Measurements from ENCODE around the gene RASA3.

Gene RASA3

GRCh38 chr13:114088863-114089262 is 43.6 kb downstream of the RASA3 start:
- DNase-seq = no peak
- Histone ChIP-seq H3K27ac (ENCODE audit: insufficient read depth in 1 of 2, low read depth in 1 of 2, low read length in 2 of 2, poor library complexity in 1 of 2, severe bottlenecking in 2 of 2) (no peak overlapping the region), H3K4me1 (ENCODE audit: control extremely low read depth in 1 of 4, control insufficient read depth in 4 of 4, insufficient read depth in 4 of 4, low read length in 3 of 4) (peaks cover 0 to 3% (median 1%) of the 10 kb centered on the region in 4 experiments), H3K9me3 (ENCODE audit: control extremely low read depth in 1 of 5, control insufficient read depth in 4 of 5, insufficient read depth in 2 of 5, low read depth in 1 of 5, low read length in 4 of 5) (peaks cover 4 to 27% (median 18%) of the 10 kb centered on the region in 5 experiments), H3K27me3 (replicated peaks in 2 of 5; ENCODE audit: control insufficient read depth in 4 of 5, insufficient read depth in 5 of 5, low read length in 4 of 5) (no peaks in the 10 kb centered on the region), H3K4me3 (ENCODE audit: control insufficient read depth in 1 of 7, extremely low read depth in 1 of 7, insufficient read depth in 4 of 7, low read depth in 2 of 7, low read length in 6 of 7) (no peak overlapping the region), H3K36me3 (ENCODE audit: control insufficient read depth in 4 of 4, insufficient read depth in 4 of 4, low read length in 3 of 4) (peaks cover 0 to 3% (median 1%) of the 10 kb centered on the region in 4 experiments)
- ChIA-PET CTCF (no interaction called here), POLR2A (no interaction called here)
- 93% methylated on average over 4 of the region's 7 CpGs for WGBS (ENCODE audit: insufficient coverage)

- H3K27ac ChIP-seq (ENCODE audit: insufficient read depth in 1 of 2, low read depth in 1 of 2, low read length in 2 of 2, poor library complexity in 1 of 2, severe bottlenecking in 2 of 2) = no peak overlapping the region
- H3K36me3 ChIP-seq (ENCODE audit: control insufficient read depth in 4 of 4, insufficient read depth in 4 of 4, low read length in 3 of 4) = peaks cover 0 to 3% (median 1%) of the 10 kb centered on the region in 4 experiments
- H3K4me1 ChIP-seq (ENCODE audit: control extremely low read depth in 1 of 4, control insufficient read depth in 4 of 4, insufficient read depth in 4 of 4, low read length in 3 of 4) = peaks cover 0 to 3% (median 1%) of the 10 kb centered on the region in 4 experiments
- no peak overlapping the region for H3K4me3 ChIP-seq (ENCODE audit: control insufficient read depth in 1 of 7, extremely low read depth in 1 of 7, insufficient read depth in 4 of 7, low read depth in 2 of 7, low read length in 6 of 7)
- no peak for DNase-seq
- POLR2A ChIA-PET = no interaction called here
- H3K9me3 ChIP-seq (ENCODE audit: control extremely low read depth in 1 of 5, control insufficient read depth in 4 of 5, insufficient read depth in 2 of 5, low read depth in 1 of 5, low read length in 4 of 5) = peaks cover 4 to 24% (median 17%) of the 10 kb centered on the region in 5 experiments
- 100% methylated on average over 5 of the region's 6 CpGs for WGBS (ENCODE audit: insufficient coverage)
- H3K27me3 ChIP-seq (replicated peaks in 2 of 5; ENCODE audit: control insufficient read depth in 4 of 5, insufficient read depth in 5 of 5, low read length in 4 of 5) = no peaks in the 10 kb centered on the region
- CTCF ChIA-PET = no interaction called here
Observed at GRCh38 chr13:114088234-114088633, 44.2 kb downstream of the RASA3 start.

- 91% methylated on average over 13 of the region's 18 CpGs for WGBS (ENCODE audit: insufficient coverage)
- DNase-seq = no peak
- Histone ChIP-seq H3K27me3 (replicated peaks in 2 of 5; ENCODE audit: control insufficient read depth in 4 of 5, insufficient read depth in 5 of 5, low read length in 4 of 5) (no peaks in the 10 kb centered on the region), H3K27ac (ENCODE audit: insufficient read depth in 1 of 2, low read depth in 1 of 2, low read length in 2 of 2, poor library complexity in 1 of 2, severe bottlenecking in 2 of 2) (no peak overlapping the region), H3K9me3 (ENCODE audit: control extremely low read depth in 1 of 5, control insufficient read depth in 4 of 5, insufficient read depth in 2 of 5, low read depth in 1 of 5, low read length in 4 of 5) (peaks cover 4 to 16% (median 12%) of the 10 kb centered on the region in 5 experiments), H3K36me3 (ENCODE audit: control insufficient read depth in 4 of 4, insufficient read depth in 4 of 4, low read length in 3 of 4) (peaks cover 0 to 3% (median 1%) of the 10 kb centered on the region in 4 experiments), H3K4me3 (ENCODE audit: control insufficient read depth in 1 of 7, extremely low read depth in 1 of 7, insufficient read depth in 4 of 7, low read depth in 2 of 7, low read length in 6 of 7) (no peak overlapping the region), H3K4me1 (ENCODE audit: control extremely low read depth in 1 of 4, control insufficient read depth in 4 of 4, insufficient read depth in 4 of 4, low read length in 3 of 4) (peaks cover 0 to 3% (median 1%) of the 10 kb centered on the region in 4 experiments)
- POLR2A ChIA-PET = no interaction called here
- CTCF ChIA-PET = no interaction called here
Observed at GRCh38 chr13:114087430-114087829, 45.0 kb downstream of the RASA3 start.

- no peak overlapping the region for H3K4me3 ChIP-seq (ENCODE audit: control insufficient read depth in 1 of 7, extremely low read depth in 1 of 7, insufficient read depth in 4 of 7, low read depth in 2 of 7, low read length in 6 of 7)
- no peak overlapping the region for H3K27ac ChIP-seq (ENCODE audit: insufficient read depth in 1 of 2, low read depth in 1 of 2, low read length in 2 of 2, poor library complexity in 1 of 2, severe bottlenecking in 2 of 2)
- H3K9me3 ChIP-seq (ENCODE audit: control extremely low read depth in 1 of 5, control insufficient read depth in 4 of 5, insufficient read depth in 2 of 5, low read depth in 1 of 5, low read length in 4 of 5) = peaks cover 0 to 6% (median 4%) of the 10 kb centered on the region in 5 experiments
- H3K4me1 ChIP-seq (ENCODE audit: control extremely low read depth in 1 of 4, control insufficient read depth in 4 of 4, insufficient read depth in 4 of 4, low read length in 3 of 4) = no peaks in the 10 kb centered on the region
- POLR2A ChIA-PET = no interaction called here
- H3K27me3 ChIP-seq (replicated peaks in 2 of 5; ENCODE audit: control insufficient read depth in 4 of 5, insufficient read depth in 5 of 5, low read length in 4 of 5) = no peaks in the 10 kb centered on the region
- WGBS (ENCODE audit: insufficient coverage) = 87% methylated on average over 14 of the region's 23 CpGs
- CTCF ChIA-PET = interaction anchor here (0.8 to 1.0 kb wide), 2 partner anchors 9 to 11 kb away, joined by 3 read pairs; no protein-coding TSS in a partner anchor
- H3K36me3 ChIP-seq (ENCODE audit: control insufficient read depth in 4 of 4, insufficient read depth in 4 of 4, low read length in 3 of 4) = peaks cover 0 to 9% (median 2%) of the 10 kb centered on the region in 4 experiments
- DNase-seq = no peak
Observed at GRCh38 chr13:114082849-114083645, 49.4 kb downstream of the RASA3 start.

- peaks cover 0 to 1% (median under 1%) of the 10 kb centered on the region in 5 experiments for H3K9me3 ChIP-seq (ENCODE audit: control extremely low read depth in 1 of 5, control insufficient read depth in 4 of 5, insufficient read depth in 2 of 5, low read depth in 1 of 5, low read length in 4 of 5)
- no peak overlapping the region for H3K4me3 ChIP-seq (ENCODE audit: control insufficient read depth in 1 of 7, extremely low read depth in 1 of 7, insufficient read depth in 4 of 7, low read depth in 2 of 7, low read length in 6 of 7)
- ChIA-PET POLR2A (interaction anchor here (0.6 kb wide), 1 partner anchor 16 kb away, joined by 3 read pairs; no protein-coding TSS in a partner anchor), CTCF (interaction anchor here (1.0 kb wide), 1 partner anchor 10 kb away, joined by 3 read pairs; no protein-coding TSS in a partner anchor)
- no peak for DNase-seq
- H3K27ac ChIP-seq (ENCODE audit: insufficient read depth in 1 of 2, low read depth in 1 of 2, low read length in 2 of 2, poor library complexity in 1 of 2, severe bottlenecking in 2 of 2) = no peak overlapping the region
- WGBS (ENCODE audit: insufficient coverage) = 98% methylated on average over 30 of the region's 30 CpGs
- H3K27me3 ChIP-seq (replicated peaks in 2 of 5; ENCODE audit: control insufficient read depth in 4 of 5, insufficient read depth in 5 of 5, low read length in 4 of 5) = no peaks in the 10 kb centered on the region
- H3K4me1 ChIP-seq (ENCODE audit: control extremely low read depth in 1 of 4, control insufficient read depth in 4 of 4, insufficient read depth in 4 of 4, low read length in 3 of 4) = no peaks in the 10 kb centered on the region
- H3K36me3 ChIP-seq (ENCODE audit: control insufficient read depth in 4 of 4, insufficient read depth in 4 of 4, low read length in 3 of 4) = peaks cover 0 to 6% (median 1%) of the 10 kb centered on the region in 4 experiments
Observed at GRCh38 chr13:114081761-114082681, 50.4 kb downstream of the RASA3 start.

GRCh38 chr13:114080739-114081561 is 51.5 kb downstream of the RASA3 start:
- Histone ChIP-seq H3K27ac (ENCODE audit: insufficient read depth in 1 of 2, low read depth in 1 of 2, low read length in 2 of 2, poor library complexity in 1 of 2, severe bottlenecking in 2 of 2) (no peak overlapping the region), H3K27me3 (replicated peaks in 2 of 5; ENCODE audit: control insufficient read depth in 4 of 5, insufficient read depth in 5 of 5, low read length in 4 of 5) (no peaks in the 10 kb centered on the region), H3K4me3 (ENCODE audit: control insufficient read depth in 1 of 7, extremely low read depth in 1 of 7, insufficient read depth in 4 of 7, low read depth in 2 of 7, low read length in 6 of 7) (no peak overlapping the region), H3K4me1 (ENCODE audit: control extremely low read depth in 1 of 4, control insufficient read depth in 4 of 4, insufficient read depth in 4 of 4, low read length in 3 of 4) (no peaks in the 10 kb centered on the region), H3K36me3 (ENCODE audit: control insufficient read depth in 4 of 4, insufficient read depth in 4 of 4, low read length in 3 of 4) (peaks cover 0 to 6% (median 1%) of the 10 kb centered on the region in 4 experiments), H3K9me3 (ENCODE audit: control extremely low read depth in 1 of 5, control insufficient read depth in 4 of 5, insufficient read depth in 2 of 5, low read depth in 1 of 5, low read length in 4 of 5) (no peaks in the 10 kb centered on the region)
- POLR2A ChIA-PET = interaction anchor here (0.6 kb wide), 1 partner anchor 17 kb away, joined by 3 read pairs; no protein-coding TSS in a partner anchor
- WGBS (ENCODE audit: insufficient coverage) = 97% methylated on average over 33 of the region's 34 CpGs
- CTCF ChIA-PET = no interaction called here
- no peak for DNase-seq
